ENCODE results near the gene EPC2.
A peak's percentile ranks its signal among the peaks of the same experiment; 100 is the strongest.
"Not testable (repeated sequence)": the region's sequence is repeated elsewhere in the genome, so short reads cannot be mapped to it uniquely, and the experiment has no call there.

The EPC2 gene

DNA sequence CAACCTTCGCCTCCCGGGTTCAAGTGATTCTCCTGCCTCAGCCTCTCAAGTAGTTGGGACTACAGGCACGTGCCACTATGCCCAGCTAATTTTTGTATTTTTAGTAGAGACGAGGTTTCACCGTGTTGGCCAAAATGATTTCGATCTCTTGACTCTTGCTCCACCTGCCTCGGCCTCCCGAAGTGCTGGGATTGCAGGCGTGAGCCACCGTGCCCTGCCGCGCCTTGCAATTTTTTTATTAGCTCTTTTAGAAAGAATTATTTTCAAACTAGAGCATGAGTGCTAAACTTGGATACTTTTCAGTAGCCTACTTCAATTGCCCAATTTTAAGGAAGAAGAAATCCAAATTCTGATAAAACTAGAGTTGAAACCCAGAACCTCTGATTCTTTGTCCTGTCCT, 3.2 kb downstream of the EPC2 start:
- not testable (repeated sequence) for H3K9me3 Mint-ChIP-seq; H3K27ac Mint-ChIP-seq; H3K36me3 Mint-ChIP-seq (ENCODE audit: low read depth); H3K4me3 Mint-ChIP-seq
- Mint-ChIP-seq H3K4me1 (ENCODE audit: low read depth) (peaks cover 48% of the 10 kb centered on the region), H3K27me3 (ENCODE audit: low read depth) (peaks cover 13% of the 10 kb centered on the region)

DNA sequence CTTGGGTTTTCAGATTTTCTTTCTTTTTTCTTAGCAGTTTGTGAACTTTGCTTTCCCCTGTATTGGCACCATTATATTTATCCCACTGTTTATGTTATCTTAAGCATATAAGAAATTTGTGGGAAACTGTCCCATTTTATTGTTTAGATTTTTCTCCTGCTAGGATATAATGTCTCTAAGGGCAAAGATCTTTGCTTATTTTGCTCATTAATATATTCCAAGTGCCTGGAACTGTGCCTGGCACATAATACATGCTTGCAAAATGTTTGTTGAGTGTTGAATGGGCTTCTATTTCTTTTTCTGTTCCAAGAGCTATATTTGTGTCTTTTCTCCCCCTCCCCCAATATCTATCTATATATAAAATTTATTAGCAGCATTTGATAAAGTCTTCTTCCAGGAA, 5.4 kb downstream of the EPC2 start:
- peaks cover 50% of the 10 kb centered on the region for H3K4me1 Mint-ChIP-seq (ENCODE audit: low read depth)
- H3K4me3 Mint-ChIP-seq = no peak overlapping the region
- H3K27ac Mint-ChIP-seq = no peak overlapping the region
- H3K36me3 Mint-ChIP-seq (ENCODE audit: low read depth) = peaks cover 9% of the 10 kb centered on the region
- no peaks in the 10 kb centered on the region for H3K27me3 Mint-ChIP-seq (ENCODE audit: low read depth)
- no peaks in the 10 kb centered on the region for H3K9me3 Mint-ChIP-seq

GRCh38 chr2:148650881-148651280, 6.3 kb downstream of the EPC2 start:
- Mint-ChIP-seq H3K27me3 (ENCODE audit: low read depth) (no peaks in the 10 kb centered on the region), H3K27ac (no peak overlapping the region), H3K9me3 (no peaks in the 10 kb centered on the region), H3K4me3 (no peak overlapping the region), H3K36me3 (ENCODE audit: low read depth) (peaks cover 8% of the 10 kb centered on the region), H3K4me1 (ENCODE audit: low read depth) (peaks cover 50% of the 10 kb centered on the region)

DNA sequence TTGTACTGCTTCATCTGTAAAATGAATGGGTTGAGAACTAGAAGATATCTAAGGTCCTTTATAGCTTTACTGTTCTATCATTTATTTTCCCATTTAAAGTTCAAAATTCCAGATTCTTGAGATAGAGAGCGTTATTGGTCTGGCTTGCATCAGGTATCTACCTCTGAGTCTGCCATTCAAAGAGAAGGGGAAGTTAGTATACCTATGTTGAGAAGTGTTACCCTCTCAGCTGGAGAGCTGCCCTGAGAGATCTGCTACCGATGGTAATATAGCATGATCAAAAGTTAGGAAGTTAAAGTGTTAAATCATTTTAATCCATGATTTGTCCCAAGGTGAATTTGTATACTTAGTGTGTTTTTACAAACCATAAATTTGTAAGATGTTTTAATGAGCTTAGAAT, 7.4 kb downstream of the EPC2 start:
- no peak overlapping the region for H3K4me3 Mint-ChIP-seq
- H3K27me3 Mint-ChIP-seq (ENCODE audit: low read depth) = no peaks in the 10 kb centered on the region
- no peaks in the 10 kb centered on the region for H3K9me3 Mint-ChIP-seq
- no peak overlapping the region for H3K27ac Mint-ChIP-seq
- peaks cover 53% of the 10 kb centered on the region for H3K4me1 Mint-ChIP-seq (ENCODE audit: low read depth)
- H3K36me3 Mint-ChIP-seq (ENCODE audit: low read depth) = peaks cover 5% of the 10 kb centered on the region

DNA sequence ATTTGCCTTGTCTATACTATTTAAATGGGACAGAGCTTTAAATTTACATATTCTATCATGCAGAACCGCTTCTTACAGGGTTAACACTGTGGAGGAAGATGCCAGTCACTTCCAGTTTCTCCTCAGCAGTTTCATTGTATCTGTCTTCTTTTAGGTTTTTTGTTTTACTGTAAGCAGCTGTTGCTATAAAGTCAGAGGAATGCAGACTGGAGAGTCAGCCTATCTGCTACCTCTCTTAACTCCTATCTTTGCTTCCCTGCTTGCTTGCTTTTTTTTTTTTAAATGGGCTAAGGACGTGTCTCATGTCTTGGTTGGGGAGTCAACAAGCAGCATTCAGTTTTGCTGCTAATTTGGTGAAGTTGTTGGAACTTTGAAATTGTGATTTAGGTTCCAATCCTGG, 8.9 kb downstream of the EPC2 start:
- Mint-ChIP-seq H3K9me3 (no peaks in the 10 kb centered on the region), H3K27me3 (ENCODE audit: low read depth) (no peaks in the 10 kb centered on the region), H3K27ac (no peak overlapping the region), H3K36me3 (ENCODE audit: low read depth) (peaks cover 5% of the 10 kb centered on the region), H3K4me3 (peak overlapping the region; percentile 3), H3K4me1 (ENCODE audit: low read depth) (peaks cover 60% of the 10 kb centered on the region)

GRCh38 chr2:148654435-148654834, 9.9 kb downstream of the EPC2 start:
- no peaks in the 10 kb centered on the region for H3K36me3 Mint-ChIP-seq (ENCODE audit: low read depth)
- H3K27me3 Mint-ChIP-seq (ENCODE audit: low read depth) = no peaks in the 10 kb centered on the region
- peaks cover 61% of the 10 kb centered on the region for H3K4me1 Mint-ChIP-seq (ENCODE audit: low read depth)
- no peak overlapping the region for H3K27ac Mint-ChIP-seq
- no peaks in the 10 kb centered on the region for H3K9me3 Mint-ChIP-seq
- H3K4me3 Mint-ChIP-seq = no peak overlapping the region

GRCh38 chr2:148656516-148656915, 12.0 kb downstream of the EPC2 start:
- Mint-ChIP-seq H3K9me3 (peaks cover 6% of the 10 kb centered on the region), H3K4me3 (no peak overlapping the region), H3K36me3 (ENCODE audit: low read depth) (peaks cover 6% of the 10 kb centered on the region), H3K4me1 (ENCODE audit: low read depth) (peaks cover 67% of the 10 kb centered on the region), H3K27me3 (ENCODE audit: low read depth) (no peaks in the 10 kb centered on the region), H3K27ac (no peak overlapping the region)

- H3K4me3 Mint-ChIP-seq = peak overlapping the region; percentile 38
- H3K9me3 Mint-ChIP-seq = peaks cover 6% of the 10 kb centered on the region
- H3K4me1 Mint-ChIP-seq (ENCODE audit: low read depth) = peaks cover 51% of the 10 kb centered on the region
- peak overlapping the region; percentile 86 for H3K27ac Mint-ChIP-seq
- no peaks in the 10 kb centered on the region for H3K27me3 Mint-ChIP-seq (ENCODE audit: low read depth)
- H3K36me3 Mint-ChIP-seq (ENCODE audit: low read depth) = peaks cover 16% of the 10 kb centered on the region
Observed at GRCh38 chr2:148658807-148659722, 14.5 kb downstream of the EPC2 start.

DNA sequence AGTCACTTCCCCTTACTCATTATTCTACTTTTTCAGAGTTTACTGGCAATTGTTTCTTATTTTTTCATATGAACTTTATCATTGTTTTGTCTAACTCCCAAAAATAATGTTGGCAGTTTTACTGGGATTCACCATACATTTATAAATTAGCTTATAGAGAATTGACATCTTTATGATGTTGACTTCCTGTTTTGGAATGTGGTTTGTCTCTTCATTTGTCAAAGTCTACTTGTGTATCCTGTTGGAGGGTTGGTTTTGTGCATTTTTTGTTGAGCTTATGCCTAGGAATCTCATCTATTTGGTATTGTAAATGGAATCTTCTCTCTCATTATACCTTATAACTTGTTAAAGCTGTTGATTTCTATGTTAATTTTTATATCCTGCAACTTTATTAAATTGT, 16.4 kb downstream of the EPC2 start:
- Mint-ChIP-seq H3K4me1 (ENCODE audit: low read depth) (peaks cover 50% of the 10 kb centered on the region), H3K9me3 (peaks cover 6% of the 10 kb centered on the region), H3K27ac (no peak overlapping the region), H3K36me3 (ENCODE audit: low read depth) (peaks cover 19% of the 10 kb centered on the region), H3K4me3 (peak overlapping the region; percentile 45), H3K27me3 (ENCODE audit: low read depth) (no peaks in the 10 kb centered on the region)

GRCh38 chr2:148662332-148662731, 17.8 kb downstream of the EPC2 start:
- H3K27ac Mint-ChIP-seq; H3K4me3 Mint-ChIP-seq; H3K27me3 Mint-ChIP-seq (ENCODE audit: low read depth); H3K9me3 Mint-ChIP-seq: not testable (repeated sequence)
- Mint-ChIP-seq H3K36me3 (ENCODE audit: low read depth) (peaks cover 19% of the 10 kb centered on the region), H3K4me1 (ENCODE audit: low read depth) (peaks cover 44% of the 10 kb centered on the region)

- Mint-ChIP-seq H3K4me1 (ENCODE audit: low read depth) (peaks cover 38% of the 10 kb centered on the region), H3K36me3 (ENCODE audit: low read depth) (peaks cover 23% of the 10 kb centered on the region), H3K4me3 (no peak overlapping the region), H3K27ac (no peak overlapping the region), H3K27me3 (ENCODE audit: low read depth) (no peaks in the 10 kb centered on the region), H3K9me3 (peaks cover 6% of the 10 kb centered on the region)
Observed at GRCh38 chr2:148664229-148664628, 19.7 kb downstream of the EPC2 start.

DNA sequence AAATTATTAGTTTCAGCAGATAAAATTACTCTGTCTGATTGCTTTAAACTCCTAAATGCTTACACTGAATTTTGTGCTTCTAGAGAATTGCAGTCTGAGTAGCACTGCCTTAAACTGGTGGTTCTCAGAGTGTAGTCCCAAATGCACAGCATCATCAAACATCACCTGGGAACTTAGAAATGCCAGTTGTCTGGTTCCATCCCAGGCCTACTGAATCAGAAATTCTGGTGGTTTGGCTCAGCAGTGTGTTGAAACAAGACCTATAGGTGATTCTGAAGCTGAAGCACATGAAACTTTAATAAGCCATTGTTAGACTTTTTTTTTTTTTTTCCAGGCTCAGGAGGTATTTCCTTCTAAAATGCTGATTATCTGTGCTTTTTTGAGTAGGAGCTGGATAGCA, 22.0 kb downstream of the EPC2 start:
- H3K27ac Mint-ChIP-seq = no peak overlapping the region
- no peak overlapping the region for H3K4me3 Mint-ChIP-seq
- H3K9me3 Mint-ChIP-seq = no peaks in the 10 kb centered on the region
- H3K27me3 Mint-ChIP-seq (ENCODE audit: low read depth) = no peaks in the 10 kb centered on the region
- peaks cover 27% of the 10 kb centered on the region for H3K4me1 Mint-ChIP-seq (ENCODE audit: low read depth)
- H3K36me3 Mint-ChIP-seq (ENCODE audit: low read depth) = peaks cover 17% of the 10 kb centered on the region

DNA sequence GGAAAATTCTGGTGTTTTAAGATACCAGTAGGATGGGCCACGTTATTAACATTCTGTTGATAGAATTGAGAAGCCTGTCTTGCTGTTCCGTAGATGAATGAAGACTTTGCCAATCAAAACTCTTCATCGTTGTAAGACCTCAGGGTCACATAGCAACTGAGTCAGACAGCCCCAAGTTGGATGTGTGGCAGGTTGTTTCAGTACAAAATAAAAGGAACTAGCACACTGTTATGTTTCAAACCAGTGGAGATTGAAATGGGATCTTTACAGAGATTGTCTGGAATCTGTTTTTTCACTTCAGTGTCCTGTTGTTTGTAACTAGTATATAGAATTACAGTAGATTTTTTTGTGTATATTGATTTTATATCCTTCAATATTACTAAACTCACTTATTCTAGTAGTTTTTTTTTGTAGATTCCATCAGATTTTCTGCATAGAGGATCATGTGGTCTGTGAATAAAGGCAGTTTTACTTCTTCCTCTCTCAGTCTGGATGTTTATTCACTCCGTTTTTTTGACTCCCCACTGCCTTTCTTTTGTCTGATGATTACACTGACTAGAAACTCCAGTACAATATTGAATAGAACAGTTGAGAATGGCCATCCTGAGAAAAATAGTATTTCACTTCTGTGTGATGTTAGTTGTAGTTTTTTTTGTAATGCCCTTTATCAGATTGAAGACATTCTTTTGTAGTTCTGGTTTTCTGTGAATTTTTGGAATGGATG, 22.7 kb downstream of the EPC2 start:
- Mint-ChIP-seq H3K4me3 (no peak overlapping the region), H3K27me3 (ENCODE audit: low read depth) (no peaks in the 10 kb centered on the region), H3K36me3 (ENCODE audit: low read depth) (peaks cover 13% of the 10 kb centered on the region), H3K27ac (peak overlapping the region; percentile 32), H3K4me1 (ENCODE audit: low read depth) (peaks cover 30% of the 10 kb centered on the region), H3K9me3 (no peaks in the 10 kb centered on the region)

- Mint-ChIP-seq H3K27ac (no peak overlapping the region), H3K9me3 (no peaks in the 10 kb centered on the region), H3K4me3 (no peak overlapping the region), H3K4me1 (ENCODE audit: low read depth) (peaks cover 29% of the 10 kb centered on the region), H3K27me3 (ENCODE audit: low read depth) (no peaks in the 10 kb centered on the region), H3K36me3 (ENCODE audit: low read depth) (peaks cover 10% of the 10 kb centered on the region)
Observed at GRCh38 chr2:148670773-148671172, 26.2 kb downstream of the EPC2 start.

All from T-helper 1 cell treated with Interleukin-12 subunit alpha and Interleukin-12 subunit beta and Interleukin-4 antibody, amounts not matched to agents 30 μg/mL and 1 μg/mL, for 36 hours (primary cell).